ENCODE data around the gene NUP54.

NUP54 gene

GRCh38 chr4:76067652-76068286, 80.4 kb downstream of the NUP54 start:
- DNase-seq (ENCODE audit: low spot score): peak; percentile 58

GRCh38 chr4:76066546-76066945, 81.7 kb downstream of the NUP54 start:
- DNase-seq (ENCODE audit: low spot score): no peak

Data from ecto neural progenitor cell (in vitro differentiated cells).